Measurements from ENCODE around the gene DEFB113. TPM values are rescaled to one million over a fixed set of nuclear protein-coding genes. Genes with fewer than 3 reads are reported as not detected.
A peak's percentile ranks its signal among the peaks of the same experiment; 100 is the strongest.
"Not testable (repeated sequence)": the region's sequence is repeated elsewhere in the genome, so short reads cannot be mapped to it uniquely, and the experiment has no call there.

Gene DEFB113
- total RNA-seq, 1 donor from 2014 or later, result not detected

- no peak for DNase-seq (ENCODE audit: low spot score)
- Mint-ChIP-seq H3K9me3 (ENCODE audit: unreplicated experiment) (no peaks in the 10 kb centered on the region), H3K27ac (ENCODE audit: unreplicated experiment) (no peak overlapping the region), H3K4me1 (ENCODE audit: unreplicated experiment) (no peaks in the 10 kb centered on the region), H3K36me3 (ENCODE audit: low read depth, unreplicated experiment) (no peaks in the 10 kb centered on the region), H3K27me3 (ENCODE audit: unreplicated experiment) (no peaks in the 10 kb centered on the region), H3K4me3 (ENCODE audit: unreplicated experiment) (no peak overlapping the region)
- no peak for TF ChIP-seq CTCF (IDR thresholded peaks at IDR 0.05; ENCODE audit: unreplicated experiment)
Observed at GRCh38 chr6:49955847-49956246, 13.6 kb downstream of the DEFB113 start.

GRCh38 chr6:49951926-49952325 is 17.5 kb downstream of the DEFB113 start:
- no peaks in the 10 kb centered on the region for H3K9me3 Mint-ChIP-seq (ENCODE audit: unreplicated experiment)
- H3K27me3 Mint-ChIP-seq (ENCODE audit: unreplicated experiment), result no peaks in the 10 kb centered on the region
- DNase-seq (ENCODE audit: low spot score), result no peak
- TF ChIP-seq CTCF (IDR thresholded peaks at IDR 0.05; ENCODE audit: unreplicated experiment), result no peak
- no peaks in the 10 kb centered on the region for H3K36me3 Mint-ChIP-seq (ENCODE audit: low read depth, unreplicated experiment)
- no peak overlapping the region for H3K27ac Mint-ChIP-seq (ENCODE audit: unreplicated experiment)
- H3K4me1 Mint-ChIP-seq (ENCODE audit: unreplicated experiment), result no peaks in the 10 kb centered on the region
- no peak overlapping the region for H3K4me3 Mint-ChIP-seq (ENCODE audit: unreplicated experiment)

GRCh38 chr6:49950415-49950751 is 19.0 kb downstream of the DEFB113 start:
- H3K27ac Mint-ChIP-seq (ENCODE audit: unreplicated experiment), result no peak overlapping the region
- no peak for TF ChIP-seq CTCF (IDR thresholded peaks at IDR 0.05; ENCODE audit: unreplicated experiment)
- H3K9me3 Mint-ChIP-seq (ENCODE audit: unreplicated experiment), result no peaks in the 10 kb centered on the region
- peak overlapping the region; percentile 43 for H3K4me3 Mint-ChIP-seq (ENCODE audit: unreplicated experiment)
- DNase-seq (ENCODE audit: low spot score), result no peak
- no peaks in the 10 kb centered on the region for H3K36me3 Mint-ChIP-seq (ENCODE audit: low read depth, unreplicated experiment)
- H3K4me1 Mint-ChIP-seq (ENCODE audit: unreplicated experiment), result no peaks in the 10 kb centered on the region
- no peaks in the 10 kb centered on the region for H3K27me3 Mint-ChIP-seq (ENCODE audit: unreplicated experiment)

GRCh38 chr6:49949062-49949461 is 20.4 kb downstream of the DEFB113 start:
- Mint-ChIP-seq H3K36me3 (ENCODE audit: low read depth, unreplicated experiment) (no peaks in the 10 kb centered on the region), H3K9me3 (ENCODE audit: unreplicated experiment) (no peaks in the 10 kb centered on the region), H3K27me3 (ENCODE audit: unreplicated experiment) (no peaks in the 10 kb centered on the region), H3K27ac (ENCODE audit: unreplicated experiment) (peak overlapping the region; percentile 16), H3K4me3 (ENCODE audit: unreplicated experiment) (peak overlapping the region; percentile 49), H3K4me1 (ENCODE audit: unreplicated experiment) (no peaks in the 10 kb centered on the region)
- no peak for TF ChIP-seq CTCF (IDR thresholded peaks at IDR 0.05; ENCODE audit: unreplicated experiment)
- no peak for DNase-seq (ENCODE audit: low spot score)

GRCh38 chr6:49946835-49947234 is 22.6 kb downstream of the DEFB113 start:
- TF ChIP-seq CTCF (IDR thresholded peaks at IDR 0.05; ENCODE audit: unreplicated experiment), result no peak
- H3K27ac Mint-ChIP-seq (ENCODE audit: unreplicated experiment), result no peak overlapping the region
- H3K4me3 Mint-ChIP-seq (ENCODE audit: unreplicated experiment), result no peak overlapping the region
- no peaks in the 10 kb centered on the region for H3K36me3 Mint-ChIP-seq (ENCODE audit: low read depth, unreplicated experiment)
- no peaks in the 10 kb centered on the region for H3K9me3 Mint-ChIP-seq (ENCODE audit: unreplicated experiment)
- no peaks in the 10 kb centered on the region for H3K27me3 Mint-ChIP-seq (ENCODE audit: unreplicated experiment)
- DNase-seq (ENCODE audit: low spot score), result no peak
- H3K4me1 Mint-ChIP-seq (ENCODE audit: unreplicated experiment), result no peaks in the 10 kb centered on the region

- H3K4me3 Mint-ChIP-seq (ENCODE audit: unreplicated experiment); DNase-seq (ENCODE audit: low spot score); H3K4me1 Mint-ChIP-seq (ENCODE audit: unreplicated experiment); H3K9me3 Mint-ChIP-seq (ENCODE audit: unreplicated experiment); H3K27me3 Mint-ChIP-seq (ENCODE audit: unreplicated experiment); H3K36me3 Mint-ChIP-seq (ENCODE audit: low read depth, unreplicated experiment); H3K27ac Mint-ChIP-seq (ENCODE audit: unreplicated experiment): not testable (repeated sequence)
Observed at GRCh38 chr6:49944068-49944467, 25.4 kb downstream of the DEFB113 start.
